Liver (tissue), 9 donors: ENCODE data around the gene LEF1. TPM values are rescaled to one million over a fixed set of nuclear protein-coding genes. Genes with fewer than 3 reads are reported as not detected.
A peak's percentile ranks its signal among the peaks of the same experiment; 100 is the strongest.

Experiments used
- DNase-seq: peaks from one replicate; pipeline ENCODE4 v3.0.0-alpha.2; 2017; ENCODE audit warnings: low spot score
- H3K27ac ChIP-seq, 2 donors: one replicate each; pipeline ENCODE4 v1.7.0; 2013; ENCODE audit warnings: inconsistent platforms in 2 of 2, low read length in 2 of 2, control low read depth in 1 of 2, low read depth in 1 of 2, mild to moderate bottlenecking in 1 of 2
- H3K27me3 ChIP-seq, 4 donors: one replicate each; pipeline versions ENCODE4 v1.6.1 to v1.7.0; 2013; ENCODE audit warnings: low read length in 3 of 4, inconsistent platforms in 1 of 4, mild to moderate bottlenecking in 1 of 4, moderate library complexity in 1 of 4; ENCODE audit not compliant: control insufficient read depth in 4 of 4, insufficient read depth in 4 of 4
- H3K36me3 ChIP-seq, 4 donors: one replicate each; pipeline versions ENCODE4 v1.6.1 to v1.7.0; 2013; ENCODE audit warnings: low read length in 3 of 4, mild to moderate bottlenecking in 3 of 4, low read depth in 1 of 4, moderate library complexity in 1 of 4; ENCODE audit not compliant: control insufficient read depth in 4 of 4, insufficient read depth in 3 of 4
- H3K4me1 ChIP-seq, 4 donors: one replicate each; pipeline versions ENCODE4 v1.6.1 to v1.7.0; 2013; ENCODE audit warnings: low read length in 3 of 4, mild to moderate bottlenecking in 3 of 4, moderate library complexity in 1 of 4; ENCODE audit not compliant: control insufficient read depth in 4 of 4, insufficient read depth in 4 of 4
- H3K4me3 ChIP-seq, 3 donors: one replicate each; pipeline versions ENCODE4 v1.6.1 to v1.7.0; 2013; ENCODE audit warnings: low read length in 3 of 3, control low read depth in 1 of 3, low read depth in 1 of 3, mild to moderate bottlenecking in 1 of 3
- H3K9ac ChIP-seq, 2 donors: one replicate each; pipeline ENCODE4 v1.7.0; 2013; ENCODE audit warnings: low read length in 2 of 2, mild to moderate bottlenecking in 2 of 2, moderate library complexity in 2 of 2, control low read depth in 1 of 2, low read depth in 1 of 2
- H3K9me3 ChIP-seq, 4 donors: one replicate each; pipeline versions ENCODE4 v1.6.1 to v1.7.0; 2013; ENCODE audit warnings: low read length in 3 of 4; ENCODE audit not compliant: control insufficient read depth in 4 of 4
- EGR1 ChIP-seq, 2 donors: IDR thresholded peaks; 2 replicates each; pipeline ENCODE4 v1.6.1; 2016 to 2018; ENCODE audit warnings: antibody characterized with exemption in 2 of 2, low read depth in 2 of 2
- FOXA1 ChIP-seq: IDR thresholded peaks from 2 replicates; pipeline ENCODE4 v1.6.1; 2016; ENCODE audit warnings: antibody characterized with exemption
- GABPA ChIP-seq, 2 donors: IDR thresholded peaks in 1 of 2; conservative IDR thresholded peaks in 1 of 2; 2 replicates each; pipeline ENCODE4 v1.6.1; 2016; ENCODE audit warnings: antibody characterized with exemption in 2 of 2, mild to moderate bottlenecking in 1 of 2, moderate library complexity in 1 of 2
- HNF4A ChIP-seq, 2 donors: conservative IDR thresholded peaks; 2 replicates each; pipeline ENCODE4 v1.6.1; 2016; ENCODE audit warnings: antibody characterized with exemption in 2 of 2, mild to moderate bottlenecking in 2 of 2
- HNF4G ChIP-seq: IDR thresholded peaks from 2 replicates; pipeline ENCODE4 v1.6.1; 2016; ENCODE audit warnings: antibody characterized with exemption
- NR2F2 ChIP-seq: IDR thresholded peaks from 2 replicates; pipeline ENCODE4 v1.6.1; 2016; ENCODE audit warnings: antibody characterized with exemption
- RAD21 ChIP-seq, 2 donors: IDR thresholded peaks; 2 replicates each; pipeline ENCODE4 v1.6.1; 2016; ENCODE audit warnings: antibody characterized with exemption in 2 of 2, mild to moderate bottlenecking in 2 of 2
- RXRA ChIP-seq, 2 donors: IDR thresholded peaks; 2 replicates each; pipeline ENCODE4 v1.6.1; 2017 to 2018; ENCODE audit warnings: antibody characterized with exemption in 2 of 2, mild to moderate bottlenecking in 1 of 2
- SP1 ChIP-seq: IDR thresholded peaks from 2 replicates; pipeline ENCODE4 v1.6.1; 2018; ENCODE audit warnings: antibody characterized with exemption, mild to moderate bottlenecking
- TAF1 ChIP-seq: conservative IDR thresholded peaks from 2 replicates; pipeline ENCODE4 v1.6.1; 2016; ENCODE audit warnings: antibody characterized with exemption, mild to moderate bottlenecking
- WGBS: extraction: QIAGEN DNeasy Blood & Tissue Kit; methylation state at CpG from one replicate; pipeline ENCODE4 v1.1.7; 2013; 5-methylcytosine and 5-hydroxymethylcytosine counted together
- polyA plus RNA-seq, 2 donors: library from polyadenylated mRNA; stranded (reverse) in 1 of 2; unstranded in 1 of 2; fragments of 200-250 nt in 1 of 2; fragments of >200 nt in 1 of 2; fragmentation: Nextera tagmentation in 1 of 2; extraction: Ambion mirVana in 1 of 2; gene quantifications; one replicate each; pipeline versions ENCODE4 v1.2.1 to v1.2.3, GENCODE V29; 2013 to 2015
- total RNA-seq, 2 donors: library from RNA; depleted of rRNA; stranded (reverse); fragments of >200 nt; gene quantifications; one replicate each; pipeline ENCODE4 v1.2.3, GENCODE V29; 2014
- TF ChIP-seq, protein P1 (sequence below): fragments of 150-350 bp; IDR thresholded peaks from 2 replicates; pipeline ENCODE4 v1.5.1; 2017; ENCODE audit warnings: improper control_type of control experiment, low read depth, low read length; ENCODE audit not compliant: missing input control
- TF ChIP-seq, protein P2 (sequence below): IDR thresholded peaks from 2 replicates; pipeline ENCODE4 v1.6.1; 2016; ENCODE audit warnings: antibody characterized with exemption
- TF ChIP-seq, protein P3 (sequence below): IDR thresholded peaks from 2 replicates; pipeline ENCODE4 v1.6.1; 2016; ENCODE audit warnings: antibody characterized with exemption
- donor health status: healthy.
- donor health status: healthy.
- donor health status: healthy.
- donor health status: healthy.
- donor health status: healthy.

The LEF1 gene
- total and polyA plus RNA-seq, 4 donors: 0.22 to 6.4 (median 0.46) TPM

DNA sequence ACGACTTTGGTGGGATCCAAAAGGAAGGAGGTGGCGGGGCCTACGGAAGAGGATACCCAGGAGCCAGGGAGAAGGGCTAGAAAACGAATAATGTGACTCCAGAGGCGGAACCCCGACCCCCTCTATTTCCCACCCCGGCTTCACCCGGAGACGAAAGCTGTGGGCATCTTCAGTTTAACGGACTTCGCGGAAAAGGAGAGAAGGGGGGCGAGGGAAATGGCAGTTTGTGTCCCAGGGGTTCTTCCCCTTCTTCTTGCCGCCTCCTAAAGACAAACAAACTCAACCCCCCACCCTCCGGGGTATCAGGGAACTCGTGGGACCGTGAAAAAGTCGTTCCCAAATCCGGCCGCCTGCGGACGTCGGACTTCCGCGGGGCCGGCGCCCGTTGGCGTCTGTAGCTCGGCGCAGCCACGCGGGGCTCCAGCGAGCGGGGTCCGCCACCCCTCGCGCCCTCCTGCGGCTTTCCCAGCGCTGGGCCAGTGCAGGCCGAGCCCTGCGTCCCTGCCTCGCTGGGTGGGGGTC lies 3.6 kb upstream of the LEF1 start:
- Histone ChIP-seq H3K4me1 (peaks cover 18 to 35% (median 29%) of the 10 kb centered on the region in 4 donors), H3K27me3 (peaks cover 9 to 35% (median 15%) of the 10 kb centered on the region in 4 donors), H3K9ac (no peak overlapping the region), H3K36me3 (no peaks in the 10 kb centered on the region), H3K4me3 (peak overlapping the region in 1 of 3 donors; percentile 65), H3K9me3 (no peaks in the 10 kb centered on the region), H3K27ac (no peak overlapping the region)
- DNase-seq: no peak
- WGBS: 4% methylated on average over 43 of the region's 43 CpGs
- TF ChIP-seq RXRA (IDR thresholded peaks at IDR 0.05): no peak
- no peak for TF ChIP-seq HNF4G
- no peak for TF ChIP-seq TAF1
- TF ChIP-seq NR2F2: no peak
- no peak for TF ChIP-seq SP1
- no peak for TF ChIP-seq GABPA (IDR thresholded peaks at IDR 0.05 in 1 of 2, conservative IDR thresholded peaks at IDR 0.05 in 1 of 2)
- TF ChIP-seq, protein P1, sequence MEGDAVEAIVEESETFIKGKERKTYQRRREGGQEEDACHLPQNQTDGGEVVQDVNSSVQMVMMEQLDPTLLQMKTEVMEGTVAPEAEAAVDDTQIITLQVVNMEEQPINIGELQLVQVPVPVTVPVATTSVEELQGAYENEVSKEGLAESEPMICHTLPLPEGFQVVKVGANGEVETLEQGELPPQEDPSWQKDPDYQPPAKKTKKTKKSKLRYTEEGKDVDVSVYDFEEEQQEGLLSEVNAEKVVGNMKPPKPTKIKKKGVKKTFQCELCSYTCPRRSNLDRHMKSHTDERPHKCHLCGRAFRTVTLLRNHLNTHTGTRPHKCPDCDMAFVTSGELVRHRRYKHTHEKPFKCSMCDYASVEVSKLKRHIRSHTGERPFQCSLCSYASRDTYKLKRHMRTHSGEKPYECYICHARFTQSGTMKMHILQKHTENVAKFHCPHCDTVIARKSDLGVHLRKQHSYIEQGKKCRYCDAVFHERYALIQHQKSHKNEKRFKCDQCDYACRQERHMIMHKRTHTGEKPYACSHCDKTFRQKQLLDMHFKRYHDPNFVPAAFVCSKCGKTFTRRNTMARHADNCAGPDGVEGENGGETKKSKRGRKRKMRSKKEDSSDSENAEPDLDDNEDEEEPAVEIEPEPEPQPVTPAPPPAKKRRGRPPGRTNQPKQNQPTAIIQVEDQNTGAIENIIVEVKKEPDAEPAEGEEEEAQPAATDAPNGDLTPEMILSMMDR: no peak
- no peak for TF ChIP-seq RAD21 (IDR thresholded peaks at IDR 0.05)
- TF ChIP-seq FOXA1: no peak
- TF ChIP-seq, protein P2, sequence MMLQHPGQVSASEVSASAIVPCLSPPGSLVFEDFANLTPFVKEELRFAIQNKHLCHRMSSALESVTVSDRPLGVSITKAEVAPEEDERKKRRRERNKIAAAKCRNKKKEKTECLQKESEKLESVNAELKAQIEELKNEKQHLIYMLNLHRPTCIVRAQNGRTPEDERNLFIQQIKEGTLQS: no peak
- TF ChIP-seq HNF4A (conservative IDR thresholded peaks at IDR 0.05): no peak
- TF ChIP-seq, protein P3, sequence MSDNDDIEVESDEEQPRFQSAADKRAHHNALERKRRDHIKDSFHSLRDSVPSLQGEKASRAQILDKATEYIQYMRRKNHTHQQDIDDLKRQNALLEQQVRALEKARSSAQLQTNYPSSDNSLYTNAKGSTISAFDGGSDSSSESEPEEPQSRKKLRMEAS: no peak

DNA sequence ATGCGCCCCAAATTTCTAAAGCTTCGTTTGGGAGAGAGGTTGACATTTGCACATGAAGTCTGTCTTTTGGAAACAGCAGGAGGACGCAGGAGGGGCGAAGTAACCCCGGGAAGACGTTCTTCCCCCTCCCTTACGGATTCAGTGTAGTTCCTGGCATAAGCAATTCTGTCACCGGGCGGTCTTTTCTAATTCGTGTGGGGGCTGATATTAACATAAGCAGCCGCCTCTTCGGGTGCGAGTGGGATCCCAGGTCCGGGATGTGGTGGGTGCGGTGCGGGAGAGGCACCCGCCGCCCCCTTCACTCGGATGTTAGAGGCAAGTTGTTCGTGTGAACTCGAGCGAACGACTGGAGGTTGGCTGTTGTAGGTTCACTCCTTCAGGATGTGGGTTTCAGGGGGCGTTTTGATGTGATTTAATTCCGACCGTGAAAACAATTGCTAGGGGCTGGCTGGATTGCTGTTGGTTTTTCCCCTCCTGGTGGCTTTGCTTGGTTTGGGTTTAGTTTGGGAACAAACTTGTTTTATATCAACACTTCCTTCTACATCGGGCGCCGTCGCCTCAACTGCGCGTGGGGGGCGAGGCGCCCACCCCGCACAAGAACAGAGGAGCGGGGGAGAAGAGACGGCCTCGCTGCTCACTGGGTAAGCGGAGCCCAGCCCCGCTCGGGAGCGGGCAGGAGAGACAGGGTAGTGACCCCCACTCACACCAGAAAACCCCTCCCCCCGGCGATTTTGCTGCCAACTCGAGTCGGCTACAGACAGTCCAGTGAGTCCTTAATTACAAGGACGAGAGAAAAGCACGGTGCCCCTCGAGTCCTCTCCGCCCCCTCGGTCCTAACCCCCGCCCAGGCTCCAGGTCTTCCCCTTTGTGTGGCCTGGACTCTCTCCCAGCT lies 2.9 kb upstream of the LEF1 start:
- Histone ChIP-seq H3K36me3 (no peaks in the 10 kb centered on the region), H3K9ac (no peak overlapping the region), H3K4me3 (no peak overlapping the region), H3K27me3 (peaks cover 9 to 35% (median 15%) of the 10 kb centered on the region in 4 donors), H3K9me3 (no peaks in the 10 kb centered on the region), H3K4me1 (peaks cover 22 to 42% (median 32%) of the 10 kb centered on the region in 4 donors), H3K27ac (no peak overlapping the region)
- TF ChIP-seq, protein P2: no peak
- TF ChIP-seq TAF1: no peak
- TF ChIP-seq EGR1 (IDR thresholded peaks at IDR 0.05; ENCODE audit: low read depth in 2 of 2): no peak
- WGBS: 5% methylated on average over 52 of the region's 52 CpGs
- no peak for DNase-seq
